ENCODE data around the gene ICAM1. TPM values are rescaled to one million over a fixed set of nuclear protein-coding genes. Genes with fewer than 3 reads are reported as not detected.
A peak's percentile ranks its signal among the peaks of the same experiment; 100 is the strongest.

The ICAM1 gene
- total and polyA plus RNA-seq, 2 of the 13 experiments (the other 11 are each of a cell fraction or from before 2014, with no cell fraction given) = 37.9 to 98.4 TPM

GRCh38 chr19:10332965-10333757 is 62.2 kb downstream of the ICAM1 start, which contains the start of gene RAVER1 (continued):
- TF ChIP-seq TFE3 (CRISPR knock-in tag; IDR thresholded peaks at IDR 0.05) (0 out of 2 replicates have a peak, but pooled peaks have one; percentile 18), ATF4 (CRISPR knock-in tag; IDR thresholded peaks at IDR 0.05) (peak in 1 of 2 experiments; percentile 28; a peak in 1 of 4 replicates), ZNF124 (CRISPR knock-in tag; IDR thresholded peaks at IDR 0.05) (peak; percentile 74; the same call in 1 of the 2 replicates), HNRNPK (IDR thresholded peaks at IDR 0.05; ENCODE audit: low read depth, low read length, poor library complexity, severe bottlenecking) (peak; percentile 87), ZNF160 (CRISPR knock-in tag; IDR thresholded peaks at IDR 0.05) (peak; percentile 88), CTCF (CRISPR knock-in tag; IDR thresholded peaks at IDR 0.05) (no peak), WIZ (CRISPR knock-in tag; IDR thresholded peaks at IDR 0.05) (no peak; the same call in 1 of the 2 replicates), MTA3 (CRISPR knock-in tag; IDR thresholded peaks at IDR 0.05) (no peak), ZNF678 (CRISPR knock-in tag; IDR thresholded peaks at IDR 0.05) (peak; percentile 86; the same call in 1 of the 2 replicates), ZNF383 (CRISPR knock-in tag; IDR thresholded peaks at IDR 0.05; ENCODE audit: borderline replicate concordance) (no peak), ZSCAN21 (CRISPR knock-in tag; IDR thresholded peaks at IDR 0.05; ENCODE audit: borderline replicate concordance) (peak; percentile 82; the same call in 1 of the 2 replicates), ZGPAT (CRISPR knock-in tag; IDR thresholded peaks at IDR 0.05) (peak; percentile 73; the same call in 1 of the 2 replicates), AKAP8 (CRISPR knock-in tag; IDR thresholded peaks at IDR 0.05) (no peak), PCBP2 (optimal IDR thresholded peaks at IDR 0.05; ENCODE audit: low read depth, low read length, poor library complexity, severe bottlenecking) (no peak), ZNF329 (CRISPR knock-in tag; IDR thresholded peaks at IDR 0.05; ENCODE audit: low read depth) (0 out of 2 replicates have a peak, but pooled peaks have one; percentile 9), FUBP1 (CRISPR knock-in tag; IDR thresholded peaks at IDR 0.05; ENCODE audit: borderline replicate concordance) (no peak), HNF4A (CRISPR knock-in tag; IDR thresholded peaks at IDR 0.05) (no peak), BATF2 (CRISPR knock-in tag; IDR thresholded peaks at IDR 0.05) (no peak)

Measured in HepG2 (cell line).